Placental pericyte (primary cell): ENCODE results near the gene DDX24. TPM values are rescaled to one million over a fixed set of nuclear protein-coding genes. Genes with fewer than 3 reads are reported as not detected.

Experiments used
- total RNA-seq: library from RNA; depleted of rRNA; stranded (reverse); fragments of >200 nt; gene quantifications from 2 replicates; pipeline ENCODE4 v1.2.3, GENCODE V29; 2012

DDX24 gene
- 102 and 134 TPM in 2 replicates for total RNA-seq

GRCh38 chr14:94080621-94081385 lies at the start of gene DDX24, which contains the start of gene IFI27L1:
TSS of gene DDX24 (minus strand) at chr14:94081202. CDS start at chr14:94079742, 1,460 bp downstream.
TSS of gene IFI27L1 (plus strand) at chr14:94081310. CDS start at chr14:94096938, 15,628 bp downstream.

DNA sequence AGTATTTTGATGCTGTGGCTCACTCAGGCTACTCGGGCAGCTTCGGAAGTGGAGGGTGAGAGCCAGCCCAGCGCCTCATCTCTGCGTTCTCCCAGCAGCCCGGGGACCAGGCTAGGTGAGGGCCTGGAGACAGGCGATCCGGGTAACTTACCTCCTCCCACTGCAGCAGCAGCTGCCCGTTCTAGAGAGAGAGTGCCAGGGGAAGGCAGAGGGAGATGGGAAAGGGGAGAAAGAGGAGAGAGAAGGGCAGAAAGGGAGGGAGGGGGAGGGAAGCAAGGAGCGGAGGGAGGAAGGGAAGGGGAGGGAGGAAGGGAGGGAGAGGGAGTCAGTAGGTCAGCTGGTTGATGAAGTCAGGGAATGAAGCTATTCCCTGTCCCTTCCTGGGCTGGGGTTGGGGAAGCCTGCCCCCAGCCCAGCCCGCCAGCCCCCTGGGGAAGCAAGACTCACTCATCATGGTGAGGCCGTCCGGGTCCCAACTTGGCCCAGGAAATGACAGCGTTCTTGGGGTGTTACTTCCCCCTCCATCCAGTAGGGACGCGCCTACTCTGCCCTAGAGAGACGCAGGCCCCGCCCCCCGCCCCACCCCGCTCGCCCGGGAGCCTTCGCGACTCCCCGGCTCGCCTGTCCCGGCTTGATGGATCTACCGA lies 48.2 kb upstream of the DDX24 start, which contains the start of gene IFI27L2:
IFI27L2 (minus strand) TSS at position 494 of the 647 bp plus-strand sequence; CDS start at position 454, 40 bp downstream.

GRCh38 chr14:94110552-94111181 lies 29.7 kb upstream of the DDX24 start, which contains the start of gene IFI27:
TSS of gene IFI27 (plus strand) at chr14:94110736.

GRCh38 chr14:94026173-94026888 lies 54.7 kb downstream of the DDX24 start, which contains the start of gene OTUB2:
TSS of gene OTUB2 (plus strand) at chr14:94026340. CDS start at chr14:94026538, 198 bp downstream.

Other genes starting within 250 kb of the DDX24 start
- gene FAM181A, start 153.9 kb downstream of the DDX24 start, total RNA-seq: not detected in 2 replicates
- gene ASB2, start 104.6 kb downstream of the DDX24 start, total RNA-seq: 1.1 TPM in 1 of 2 replicates, not detected in the other
- not detected in 2 replicates for gene CCDC197, start 83.9 kb downstream of the DDX24 start, total RNA-seq
- gene OTUB2, start 54.9 kb downstream of the DDX24 start, total RNA-seq: 0.66 and 0.86 TPM in 2 replicates
- 4.6 and 10.7 TPM in 2 replicates for gene IFI27L1, start 108 bp upstream of the DDX24 start, total RNA-seq
- 16.9 and 43.2 TPM in 2 replicates for gene IFI27, start 29.5 kb upstream of the DDX24 start, total RNA-seq
- gene IFI27L2, start 48.4 kb upstream of the DDX24 start, total RNA-seq: 61.5 and 62.6 TPM in 2 replicates
- gene PPP4R4, start 93.1 kb upstream of the DDX24 start, total RNA-seq: 0.43 and 0.88 TPM in 2 replicates
- not detected in 2 replicates for gene SERPINA10, start 212.1 kb upstream of the DDX24 start, total RNA-seq
- not detected in 2 replicates for gene SERPINA6, start 242.1 kb upstream of the DDX24 start, total RNA-seq